Endothelial cell of umbilical vein (primary cell): Measurements from ENCODE around the gene CAMK2D. TPM values are rescaled to one million over a fixed set of nuclear protein-coding genes. Genes with fewer than 3 reads are reported as not detected.

Experiments used
- BruUV-seq: library from RNA; stranded (reverse); fragments of 400-500 nt; replicated peaks from 2 replicates; lab custom pipeline; 2021; lab: Mats Ljungman, UMichigan
- CTCF ChIA-PET: fragments of 300-600, 350-600 bp; sonication (Branson Sonifier 250); formaldehyde crosslinking; loops from one replicate; lab custom pipeline; 2021; ENCODE audit warnings: antibody characterized with exemption, inconsistent platforms; lab: Charles Lee
- POLR2A ChIA-PET: fragments of 300-600, 350-600 bp; sonication (Branson Sonifier 250); formaldehyde crosslinking; loops from one replicate; lab custom pipeline; 2021; ENCODE audit warnings: antibody characterized with exemption, inconsistent platforms; lab: Charles Lee
- DNase-seq: peaks from one replicate; pipeline ENCODE4 v3.0.0-alpha.2; 2011; ENCODE audit warnings: low read depth, low spot score
- FAIRE-seq: peaks from 2 replicates; lab custom pipeline; 2011; peaks lifted over from hg19 to GRCh38; lab: Jason Lieb, UNC
- H2AFZ ChIP-seq: 2 replicates; pipeline ENCODE4 v1.6.0; 2012; ENCODE audit warnings: low read depth, low read length, control low read depth, inconsistent platforms
- H3K27ac ChIP-seq: 2 replicates; pipeline ENCODE4 v1.5.1; 2011; ENCODE audit warnings: low read depth, mild to moderate bottlenecking, control low read depth, low read length, moderate library complexity; ENCODE audit not compliant: insufficient read depth
- H3K27me3 ChIP-seq, 2 experiments: 2 replicates each; pipeline versions ENCODE4 v1.6.0 to v1.6.1; 2011; ENCODE audit warnings: low read length in 2 of 2, mixed read lengths in 1 of 2; ENCODE audit not compliant: control insufficient read depth in 2 of 2, insufficient read depth in 2 of 2
- H3K36me3 ChIP-seq, 2 experiments: 2 replicates in 1 of 2; 3 replicates in 1 of 2; pipeline ENCODE4 v1.5.1; 2011; ENCODE audit warnings: low read length in 2 of 2, mild to moderate bottlenecking in 1 of 2, moderate library complexity in 1 of 2; ENCODE audit not compliant: control insufficient read depth in 2 of 2, insufficient read depth in 2 of 2; ENCODE audit errors: extremely low read depth in 1 of 2
- H3K4me1 ChIP-seq: 3 replicates; pipeline ENCODE4 v1.5.1; 2011; ENCODE audit warnings: mild to moderate bottlenecking, low read length; ENCODE audit not compliant: control insufficient read depth, insufficient read depth; ENCODE audit errors: extremely low read depth
- H3K4me2 ChIP-seq: 2 replicates; pipeline ENCODE4 v1.6.1; 2011; ENCODE audit warnings: low read length, control low read depth, mixed read lengths; ENCODE audit not compliant: insufficient read depth
- H3K4me3 ChIP-seq, 3 experiments: fragments of 200-600 bp in 1 of 3; sonication (generic), shearing (Covaris generic) in 1 of 3; replicated peaks in 1 of 3; 2 replicates each; pipeline ENCODE4 v1.5.1; 2011 to 2016; ENCODE audit warnings: control low read depth in 3 of 3, low read length in 3 of 3, mild to moderate bottlenecking in 2 of 3, inconsistent platforms in 1 of 3, low read depth in 1 of 3, moderate library complexity in 1 of 3; ENCODE audit not compliant: insufficient read depth in 1 of 3
- H3K79me2 ChIP-seq: 2 replicates; pipeline ENCODE4 v1.6.0; 2012; ENCODE audit warnings: low read length, inconsistent platforms; ENCODE audit not compliant: control insufficient read depth, insufficient read depth
- H3K9ac ChIP-seq: replicated peaks from 2 replicates; pipeline ENCODE3; 2011; ENCODE audit warnings: low read length, control low read depth; ENCODE audit not compliant: insufficient read depth; ENCODE audit errors: extremely low read depth
- H3K9me1 ChIP-seq: replicated peaks from 3 replicates; pipeline ENCODE4 v1.6.0; 2011; ENCODE audit warnings: mild to moderate bottlenecking, low read length; ENCODE audit not compliant: control insufficient read depth, insufficient read depth; ENCODE audit errors: extremely low read depth
- H3K9me3 ChIP-seq: replicated peaks from 2 replicates; pipeline ENCODE4 v1.5.1; 2012; ENCODE audit warnings: low read length, inconsistent platforms; ENCODE audit not compliant: control insufficient read depth, insufficient read depth
- H4K20me1 ChIP-seq: replicated peaks from 2 replicates; pipeline ENCODE3; 2011; ENCODE audit warnings: mild to moderate bottlenecking, low read length; ENCODE audit not compliant: control insufficient read depth, insufficient read depth; ENCODE audit errors: extremely low read depth
- CTCF ChIP-seq, 2 donors: IDR thresholded peaks; 1 replicate in 1 of 2; 2 replicates in 1 of 2; pipeline ENCODE4 v1.5.1; 2011; ENCODE audit warnings: low read length in 2 of 2, mild to moderate bottlenecking in 2 of 2, moderate library complexity in 2 of 2, control low read depth in 1 of 2, inconsistent platforms in 1 of 2, low read depth in 1 of 2; ENCODE audit not compliant: insufficient read depth in 1 of 2; ENCODE audit errors: extremely low read depth in 1 of 2
- EZH2 ChIP-seq: IDR thresholded peaks from 2 replicates; pipeline ENCODE4 v1.6.1; 2012; ENCODE audit warnings: borderline replicate concordance, low read depth, mild to moderate bottlenecking, moderate library complexity, low read length, inconsistent platforms; ENCODE audit not compliant: severe bottlenecking
- FOS ChIP-seq: IDR thresholded peaks from 2 replicates; pipeline ENCODE4 v1.6.1; 2011; ENCODE audit warnings: mild to moderate bottlenecking, low read length, moderate library complexity, borderline replicate concordance; ENCODE audit not compliant: insufficient read depth
- GATA2 ChIP-seq: IDR thresholded peaks from 2 replicates; pipeline ENCODE4 v1.7.0; 2011; ENCODE audit warnings: low read depth, mild to moderate bottlenecking, moderate library complexity, mixed read lengths, low read length; ENCODE audit not compliant: insufficient read length, insufficient read depth
- JUN ChIP-seq: IDR thresholded peaks from 2 replicates; pipeline ENCODE4 v1.6.1; 2011; ENCODE audit warnings: borderline replicate concordance, low read depth; ENCODE audit not compliant: insufficient read length, insufficient read depth
- MYC ChIP-seq: IDR thresholded peaks from one replicate; pipeline ENCODE4 v1.6.1; 2011; ENCODE audit warnings: mild to moderate bottlenecking, low read depth, low read length
- POLR2A ChIP-seq: IDR thresholded peaks from 2 replicates; pipeline ENCODE4 v1.6.1; 2012; ENCODE audit warnings: low read depth, mild to moderate bottlenecking, control low read depth, low read length
- POLR2AphosphoS5 ChIP-seq: IDR thresholded peaks from 2 replicates; pipeline ENCODE4 v1.6.1; 2012; ENCODE audit warnings: low read depth, mild to moderate bottlenecking, control low read depth, low read length, moderate library complexity; ENCODE audit not compliant: insufficient read depth
- dilution Hi-C: fragments of 300-500 bp; cut with MboI; formaldehyde crosslinking; loops from one replicate; pipeline ENCODE4 v1.15.0; 2019; ENCODE audit warnings: low sequenced_read_pairs; ENCODE audit not compliant: extremely low pct_ligation_motif_present
- intact Hi-C: fragments of 100-400 bp; cut with micrococcal nuclease; formaldehyde crosslinking; loops from one replicate; pipeline ENCODE4 v1.10.0; 2022
- polyA plus RNA-seq, 4 experiments: library from polyadenylated mRNA; depleted of rRNA in 3 of 4; stranded (reverse) in 3 of 4; unstranded in 1 of 4; fragments of >200 nt; gene quantifications; 2 replicates each; pipeline versions ENCODE4 v1.2.1 to v1.2.3, GENCODE V29; 2011 to 2012; ENCODE audit warnings: missing spikeins in 1 of 4
- total RNA-seq: library from RNA; stranded (reverse); gene quantifications from 2 replicates; pipeline ENCODE4 v1.2.3, GENCODE V29; 2021
- TF ChIP-seq, protein P1 (sequence below): IDR thresholded peaks from 2 replicates; pipeline ENCODE4 v1.6.1; 2011; ENCODE audit not compliant: insufficient read depth, insufficient read length

The CAMK2D gene
- total and polyA plus RNA-seq, 2 donors (not counting 3 experiments of a cell fraction or from before 2014, with no cell fraction given): 10.4 to 30.7 TPM

- Histone ChIP-seq H3K4me2 (no peak overlapping the region), H3K79me2 (no peaks in the 10 kb centered on the region), H4K20me1 (no peaks in the 10 kb centered on the region), H3K36me3 (no peaks in the 10 kb centered on the region), H3K27me3 (no peaks in the 10 kb centered on the region), H3K4me1 (peaks cover 11% of the 10 kb centered on the region), H3K4me3 (no peak overlapping the region), H3K27ac (no peak overlapping the region), H3K9me3 (no peaks in the 10 kb centered on the region), H2AFZ (no peak overlapping the region), H3K9me1 (no peaks in the 10 kb centered on the region), H3K9ac (no peak overlapping the region)
- CTCF ChIA-PET: interaction anchor here (0.9 to 2.2 kb wide), 7 partner anchors 9 to 250 kb away, joined by 3 to 8 read pairs (median 3); no protein-coding TSS in a partner anchor
- TF ChIP-seq POLR2A: no peak
- no peak for TF ChIP-seq CTCF (IDR thresholded peaks at IDR 0.05; ENCODE audit: extremely low read depth in 1 of 2, insufficient read depth in 1 of 2, low read depth in 1 of 2, low read length in 2 of 2)
- TF ChIP-seq, protein P1, sequence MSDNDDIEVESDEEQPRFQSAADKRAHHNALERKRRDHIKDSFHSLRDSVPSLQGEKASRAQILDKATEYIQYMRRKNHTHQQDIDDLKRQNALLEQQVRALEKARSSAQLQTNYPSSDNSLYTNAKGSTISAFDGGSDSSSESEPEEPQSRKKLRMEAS: no peak
- TF ChIP-seq EZH2: no peak
- TF ChIP-seq FOS: no peak
- no peak for TF ChIP-seq MYC
- no peak for TF ChIP-seq JUN
- no peak for TF ChIP-seq POLR2AphosphoS5
- TF ChIP-seq GATA2: no peak
- FAIRE-seq (no peak), DNase-seq (no peak)
- POLR2A ChIA-PET: no interaction called here
- dilution Hi-C loops: no loop called here
- BruUV-seq: no TSS peak
- intact Hi-C loops: loop anchor here (10.0 kb wide), 1 partner anchor 350 kb away; no protein-coding TSS in a partner anchor
These were observed 117.1 kb downstream of the CAMK2D start for GRCh38 chr4:113644398-113644797.
